ENCODE measurements around the gene LRRK1.

DNA sequence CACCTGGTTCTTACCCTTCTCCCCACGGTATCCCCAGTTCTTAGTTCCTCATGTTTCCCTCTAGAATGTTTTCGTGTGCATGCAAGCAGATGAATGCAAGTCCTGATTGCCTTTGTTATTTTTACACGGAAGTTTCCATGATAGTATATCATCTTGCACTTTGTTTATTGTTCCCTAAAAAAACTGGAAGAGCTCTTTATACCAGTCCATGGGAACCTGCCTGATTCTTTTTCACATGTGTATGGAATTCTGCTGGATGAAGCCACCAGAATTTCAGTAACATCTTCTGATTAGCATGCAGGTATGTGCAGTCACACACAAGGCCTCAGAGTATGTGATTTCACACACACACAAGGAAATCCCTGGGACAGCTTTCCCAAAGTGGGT, 16.0 kb upstream of the LRRK1 start:
- TF ChIP-seq POLR2A (IDR thresholded peaks at IDR 0.05) = no peak
- TF ChIP-seq, protein P1, sequence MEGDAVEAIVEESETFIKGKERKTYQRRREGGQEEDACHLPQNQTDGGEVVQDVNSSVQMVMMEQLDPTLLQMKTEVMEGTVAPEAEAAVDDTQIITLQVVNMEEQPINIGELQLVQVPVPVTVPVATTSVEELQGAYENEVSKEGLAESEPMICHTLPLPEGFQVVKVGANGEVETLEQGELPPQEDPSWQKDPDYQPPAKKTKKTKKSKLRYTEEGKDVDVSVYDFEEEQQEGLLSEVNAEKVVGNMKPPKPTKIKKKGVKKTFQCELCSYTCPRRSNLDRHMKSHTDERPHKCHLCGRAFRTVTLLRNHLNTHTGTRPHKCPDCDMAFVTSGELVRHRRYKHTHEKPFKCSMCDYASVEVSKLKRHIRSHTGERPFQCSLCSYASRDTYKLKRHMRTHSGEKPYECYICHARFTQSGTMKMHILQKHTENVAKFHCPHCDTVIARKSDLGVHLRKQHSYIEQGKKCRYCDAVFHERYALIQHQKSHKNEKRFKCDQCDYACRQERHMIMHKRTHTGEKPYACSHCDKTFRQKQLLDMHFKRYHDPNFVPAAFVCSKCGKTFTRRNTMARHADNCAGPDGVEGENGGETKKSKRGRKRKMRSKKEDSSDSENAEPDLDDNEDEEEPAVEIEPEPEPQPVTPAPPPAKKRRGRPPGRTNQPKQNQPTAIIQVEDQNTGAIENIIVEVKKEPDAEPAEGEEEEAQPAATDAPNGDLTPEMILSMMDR (IDR thresholded peaks at IDR 0.05) = no peak
